Stomach (tissue), 9 donors: ENCODE measurements around the gene ZYX. TPM values are rescaled to one million over a fixed set of nuclear protein-coding genes. Genes with fewer than 3 reads are reported as not detected.

ENCODE experiments used
- DNase-seq, 2 donors: peaks; one replicate each; pipeline versions ENCODE4 v3.0.0 to v3.0.0-alpha.2; 2013 to 2019
- H3K27ac ChIP-seq, 5 donors: fragments of 200-600 bp in 4 of 5; sonication (generic) in 4 of 5; one replicate each; pipeline ENCODE4 v1.5.1; 2013 to 2019; ENCODE audit warnings: mild to moderate bottlenecking in 1 of 5, moderate library complexity in 1 of 5
- H3K27me3 ChIP-seq, 3 donors: fragments of 200-600 bp; sonication (generic); one replicate each; pipeline ENCODE4 v1.5.1; 2017 to 2019; ENCODE audit warnings: mixed run types in 1 of 3
- H3K36me3 ChIP-seq, 4 donors: fragments of 200-600 bp; sonication (generic); 1 replicate in 3 of 4; 2 replicates in 1 of 4; pipeline ENCODE4 v1.5.1; 2016 to 2019
- H3K4me1 ChIP-seq, 4 donors: fragments of 200-600 bp; sonication (generic); one replicate each; pipeline ENCODE4 v1.5.1; 2016 to 2019
- H3K4me3 ChIP-seq, 4 donors: fragments of 200-600 bp; sonication (generic) in 3 of 4; one replicate each; pipeline ENCODE4 v1.5.1; 2016 to 2019; ENCODE audit warnings: mild to moderate bottlenecking in 1 of 4
- H3K9me3 ChIP-seq, 4 donors: fragments of 200-600 bp; sonication (generic); one replicate each; pipeline ENCODE4 v1.5.1; 2016 to 2019
- CTCF ChIP-seq, 7 experiments: fragments of 450-650 bp in 4 of 7; fragments of 200-600 bp in 3 of 7; sonication (generic) in 3 of 7; IDR thresholded peaks; one replicate each; pipeline ENCODE4 v1.5.1; 2016 to 2019; ENCODE audit warnings: antibody characterized with exemption in 7 of 7, control low read depth in 2 of 7, mild to moderate bottlenecking in 1 of 7
- EP300 ChIP-seq: sonication (generic); formaldehyde crosslinking; IDR thresholded peaks from one replicate; pipeline ENCODE4 v1.6.1; 2017; ENCODE audit warnings: antibody characterized with exemption
- POLR2A ChIP-seq, 4 donors: fragments of 450-650 bp; IDR thresholded peaks; one replicate each; pipeline ENCODE4 v1.6.1; 2016; ENCODE audit warnings: antibody characterized with exemption in 4 of 4, control low read depth in 2 of 4, mild to moderate bottlenecking in 1 of 4, moderate library complexity in 1 of 4
- POLR2AphosphoS5 ChIP-seq, 3 donors: sonication (generic); formaldehyde crosslinking; IDR thresholded peaks; one replicate each; pipeline ENCODE4 v1.6.1; 2016; ENCODE audit warnings: antibody characterized with exemption in 3 of 3
- WGBS, 5 donors: extraction: QIAGEN DNeasy Blood & Tissue Kit in 3 of 5; methylation state at CpG; one replicate each; pipeline versions ENCODE4 v1.1.5 to v1.1.7; 2013 to 2018; 5-methylcytosine and 5-hydroxymethylcytosine counted together
- intact Hi-C: fragments of 100-400 bp; cut with DNase I; formaldehyde crosslinking; loops from one replicate; pipeline ENCODE4 v1.15.1; 2023; ENCODE audit warnings: low total_unique reads
- polyA plus RNA-seq, 3 donors: library from polyadenylated mRNA; stranded (reverse); fragments of 200-250 nt; gene quantifications; one replicate each; pipeline ENCODE4 v1.2.3, GENCODE V29; 2013
- total RNA-seq, 5 donors: library from RNA; depleted of rRNA; stranded (reverse); fragments of >200 nt; gene quantifications; one replicate each; pipeline versions ENCODE4 v1.1.0 to v1.2.3, GENCODE V29; 2014 to 2016
- donor health status: healthy with polysubstance abuse.
- donor health status: Bipolar disorder and iron deficiency.
- donor health status: healthy.

ZYX gene
- total and polyA plus RNA-seq, 8 donors, result 20.6 to 102 (median 73.7) TPM

GRCh38 chr7:143381427-143382125, 431 bp downstream of the ZYX start:
- 1 to 4% (median 1%) methylated on average over 40 to 58 of the region's 64 CpGs for WGBS, 5 donors
- no peaks in the 10 kb centered on the region for H3K9me3 ChIP-seq
- H3K27ac ChIP-seq, result peak overlapping the region; percentile 97 to 100 (median 99)
- peak; percentile 61 to 92 for DNase-seq
- H3K4me3 ChIP-seq, result peak overlapping the region; percentile 78 to 100 (median 96)
- H3K27me3 ChIP-seq, result no peaks in the 10 kb centered on the region
- TF ChIP-seq EP300, result no peak
- peak in 1 of 3 donors; percentile 8 for TF ChIP-seq POLR2AphosphoS5 (IDR thresholded peaks at IDR 0.05)
- TF ChIP-seq POLR2A (IDR thresholded peaks at IDR 0.05), result no peak
- TF ChIP-seq CTCF (IDR thresholded peaks at IDR 0.05), result no peak
- H3K36me3 ChIP-seq, result peaks cover 0 to 25% (median 0%) of the 10 kb centered on the region in 4 donors
- H3K4me1 ChIP-seq, result peaks cover 33 to 75% (median 53%) of the 10 kb centered on the region in 4 donors
- intact Hi-C loops, result no loop called here

- 17 to 43% (median 33%) methylated on average over 7 to 21 of the region's 21 CpGs for WGBS, 5 donors
- intact Hi-C loops, result no loop called here
- Histone ChIP-seq H3K36me3 (peaks cover 0 to 31% (median 4%) of the 10 kb centered on the region in 4 donors), H3K4me3 (peak overlapping the region; percentile 78 to 100 (median 96)), H3K4me1 (peaks cover 36 to 76% (median 60%) of the 10 kb centered on the region in 4 donors), H3K27ac (peak overlapping the region; percentile 97 to 100 (median 99)), H3K27me3 (no peaks in the 10 kb centered on the region), H3K9me3 (no peaks in the 10 kb centered on the region)
- peak in 1 of 2 donors; percentile 49 for DNase-seq
- TF ChIP-seq CTCF (IDR thresholded peaks at IDR 0.05), result no peak
- no peak for TF ChIP-seq POLR2AphosphoS5 (IDR thresholded peaks at IDR 0.05)
- no peak for TF ChIP-seq POLR2A (IDR thresholded peaks at IDR 0.05)
- TF ChIP-seq EP300, result no peak
These were observed 1.1 kb downstream of the ZYX start for GRCh38 chr7:143382126-143382790.

- TF ChIP-seq CTCF (IDR thresholded peaks at IDR 0.05) (no peak), POLR2A (IDR thresholded peaks at IDR 0.05) (no peak), POLR2AphosphoS5 (IDR thresholded peaks at IDR 0.05) (no peak), EP300 (no peak)
- no peaks in the 10 kb centered on the region for H3K9me3 ChIP-seq
- intact Hi-C loops, result no loop called here
- H3K27me3 ChIP-seq, result no peaks in the 10 kb centered on the region
- H3K4me3 ChIP-seq, result peak overlapping the region; percentile 78 to 100 (median 96)
- peaks cover 44 to 81% (median 66%) of the 10 kb centered on the region in 4 donors for H3K4me1 ChIP-seq
- WGBS, 5 donors, result 80 to 89% (median 82%) methylated on average over 15 of the region's 15 CpGs
- DNase-seq, result no peak
- H3K36me3 ChIP-seq, result peaks cover 0 to 39% (median 12%) of the 10 kb centered on the region in 4 donors
- peak overlapping the region in 4 of 5 donors; percentile 97 to 100 (median 99) for H3K27ac ChIP-seq
These were observed 1.9 kb downstream of the ZYX start for GRCh38 chr7:143382791-143383641.

- peak overlapping the region in 3 of 4 donors; percentile 78 to 96 (median 95) for H3K4me3 ChIP-seq
- H3K27me3 ChIP-seq, result no peaks in the 10 kb centered on the region
- peak overlapping the region in 4 of 5 donors; percentile 97 to 100 (median 99) for H3K27ac ChIP-seq
- DNase-seq, result no peak
- H3K4me1 ChIP-seq, result peaks cover 46 to 82% (median 68%) of the 10 kb centered on the region in 4 donors
- intact Hi-C loops, result no loop called here
- no peak for TF ChIP-seq POLR2A (IDR thresholded peaks at IDR 0.05)
- no peak for TF ChIP-seq CTCF (IDR thresholded peaks at IDR 0.05)
- TF ChIP-seq POLR2AphosphoS5 (IDR thresholded peaks at IDR 0.05), result no peak
- no peak for TF ChIP-seq EP300
- H3K9me3 ChIP-seq, result no peaks in the 10 kb centered on the region
- H3K36me3 ChIP-seq, result peaks cover 6 to 45% (median 17%) of the 10 kb centered on the region in 4 donors
- 59 to 83% (median 75%) methylated on average over 1 of the region's 1 CpG for WGBS, 5 donors
These were observed 2.5 kb downstream of the ZYX start for GRCh38 chr7:143383642-143383957.
